H9 (cell line): Measurements from ENCODE around the gene FRRS1L. TPM values are rescaled to one million over a fixed set of nuclear protein-coding genes. Genes with fewer than 3 reads are reported as not detected.

Source experiments
- DNase-seq: peaks from one replicate; pipeline ENCODE4 v3.0.0-alpha.2; 2017
- H2AFZ ChIP-seq: one replicate; pipeline ENCODE4 v1.6.1; 2013; ENCODE audit warnings: mild to moderate bottlenecking, low read length, control low read depth, moderate library complexity
- H2AK5ac ChIP-seq: 2 replicates; pipeline ENCODE4 v1.6.1; 2013; ENCODE audit warnings: low read length, control low read depth, mixed read lengths; ENCODE audit not compliant: insufficient read length
- H2BK120ac ChIP-seq: one replicate; pipeline ENCODE4 v1.6.1; 2013; ENCODE audit warnings: low read depth, mild to moderate bottlenecking, low read length, control low read depth, inconsistent platforms; ENCODE audit not compliant: poor library complexity, severe bottlenecking
- H2BK12ac ChIP-seq: 2 replicates; pipeline ENCODE4 v1.6.1; 2013; ENCODE audit warnings: low read length, control low read depth, mixed read lengths, low read depth; ENCODE audit not compliant: insufficient read length
- H2BK15ac ChIP-seq: 2 replicates; pipeline ENCODE4 v1.6.1; 2013; ENCODE audit warnings: low read depth, low read length, control low read depth
- H2BK20ac ChIP-seq: one replicate; pipeline ENCODE4 v1.6.1; 2013; ENCODE audit warnings: low read depth, mild to moderate bottlenecking, low read length, control low read depth, inconsistent platforms; ENCODE audit not compliant: poor library complexity, severe bottlenecking
- H2BK5ac ChIP-seq: 2 replicates; pipeline ENCODE4 v1.6.1; 2013; ENCODE audit warnings: low read length, control low read depth, mixed read lengths; ENCODE audit not compliant: insufficient read length
- H3K14ac ChIP-seq: 2 replicates; pipeline ENCODE4 v1.6.1; 2013; ENCODE audit warnings: low read length, control low read depth; ENCODE audit not compliant: insufficient read depth
- H3K18ac ChIP-seq: 2 replicates; pipeline ENCODE4 v1.6.1; 2013; ENCODE audit warnings: low read depth, mild to moderate bottlenecking, mixed read lengths, low read length, control low read depth; ENCODE audit not compliant: insufficient read length
- H3K23ac ChIP-seq: 2 replicates; pipeline ENCODE4 v1.6.1; 2013; ENCODE audit warnings: low read length, control low read depth, mixed read lengths, low read depth; ENCODE audit not compliant: insufficient read length
- H3K23me2 ChIP-seq: 2 replicates; pipeline ENCODE4 v1.6.1; 2013; ENCODE audit warnings: low read depth, mild to moderate bottlenecking, mixed read lengths, low read length, control low read depth; ENCODE audit not compliant: insufficient read length, poor library complexity, severe bottlenecking
- H3K27ac ChIP-seq: 2 replicates; pipeline ENCODE4 v1.5.1; 2013; ENCODE audit warnings: low read length, control low read depth, mixed read lengths, low read depth; ENCODE audit not compliant: insufficient read length
- H3K27me3 ChIP-seq: 2 replicates; pipeline ENCODE4 v1.6.1; 2013; ENCODE audit warnings: low read length, control low read depth, inconsistent platforms; ENCODE audit not compliant: insufficient read depth
- H3K4ac ChIP-seq: 2 replicates; pipeline ENCODE4 v1.6.1; 2013; ENCODE audit warnings: low read depth, mild to moderate bottlenecking, control low read depth, inconsistent platforms, low read length, moderate library complexity
- H3K4me1 ChIP-seq: 2 replicates; pipeline ENCODE4 v1.6.1; 2013; ENCODE audit warnings: low read length, control low read depth, inconsistent platforms; ENCODE audit not compliant: insufficient read depth
- H3K4me2 ChIP-seq: 2 replicates; pipeline ENCODE4 v1.6.1; 2013; ENCODE audit warnings: low read length, control low read depth, mixed read lengths; ENCODE audit not compliant: insufficient read length, insufficient read depth
- H3K56ac ChIP-seq: 2 replicates; pipeline ENCODE4 v1.6.1; 2013; ENCODE audit warnings: low read depth, mild to moderate bottlenecking, mixed read lengths, low read length, control low read depth; ENCODE audit not compliant: insufficient read length
- H3K79me1 ChIP-seq: 2 replicates; pipeline ENCODE4 v1.6.1; 2013; ENCODE audit warnings: low read depth, mild to moderate bottlenecking, moderate library complexity, low read length, control low read depth, inconsistent platforms; ENCODE audit not compliant: insufficient read depth, poor library complexity, severe bottlenecking
- H3K79me2 ChIP-seq: 2 replicates; pipeline ENCODE4 v1.6.1; 2013; ENCODE audit warnings: low read length, control low read depth, inconsistent platforms; ENCODE audit not compliant: insufficient read depth
- H3K9ac ChIP-seq: 2 replicates; pipeline ENCODE4 v1.6.1; 2013; ENCODE audit warnings: low read length, control low read depth, mixed read lengths; ENCODE audit not compliant: insufficient read length; ENCODE audit errors: extremely low read depth
- H3K9me3 ChIP-seq: one replicate; pipeline ENCODE4 v1.6.1; 2013; ENCODE audit warnings: low read depth, low read length, inconsistent platforms; ENCODE audit not compliant: control insufficient read depth
- H3T11ph ChIP-seq: one replicate; pipeline ENCODE4 v1.6.1; 2013; ENCODE audit warnings: mild to moderate bottlenecking, low read length, control low read depth, inconsistent platforms
- H4K20me1 ChIP-seq: one replicate; pipeline ENCODE4 v1.6.1; 2013; ENCODE audit not compliant: control insufficient read depth, insufficient read length, insufficient read depth
- H4K5ac ChIP-seq: 2 replicates; pipeline ENCODE4 v1.6.1; 2013; ENCODE audit warnings: low read depth, mild to moderate bottlenecking, mixed read lengths, low read length, control low read depth; ENCODE audit not compliant: insufficient read length
- H4K8ac ChIP-seq: replicated peaks from 2 replicates; pipeline ENCODE4 v1.6.1; 2013; ENCODE audit warnings: low read length, control low read depth, mixed read lengths, low read depth; ENCODE audit not compliant: insufficient read length
- H4K91ac ChIP-seq: 2 replicates; pipeline ENCODE4 v1.6.1; 2013; ENCODE audit warnings: low read depth, mild to moderate bottlenecking, moderate library complexity, mixed read lengths, low read length, control low read depth; ENCODE audit not compliant: insufficient read length
- H3K27ac Mint-ChIP-seq, 3 experiments: 2 replicates in 2 of 3; 3 replicates in 1 of 3; pipeline ENCODE4 v1.8.0; 2020 to 2021; ENCODE audit warnings: mixed read lengths in 3 of 3, mild to moderate bottlenecking in 1 of 3, moderate library complexity in 1 of 3
- H3K27me3 Mint-ChIP-seq: 2 replicates; pipeline ENCODE4 v1.8.0; 2021; ENCODE audit warnings: low read depth, mild to moderate bottlenecking, moderate library complexity, mixed read lengths
- H3K36me3 Mint-ChIP-seq, 3 experiments: 2 replicates in 2 of 3; 3 replicates in 1 of 3; pipeline ENCODE4 v1.8.0; 2020 to 2021; ENCODE audit warnings: low read depth in 3 of 3, mixed read lengths in 3 of 3; ENCODE audit not compliant: insufficient read depth in 1 of 3
- H3K4me1 Mint-ChIP-seq, 2 experiments: 2 replicates each; pipeline ENCODE4 v1.8.0; 2020; ENCODE audit warnings: mixed read lengths in 2 of 2
- H3K4me3 Mint-ChIP-seq, 2 experiments: 2 replicates in 1 of 2; 3 replicates in 1 of 2; pipeline ENCODE4 v1.8.0; 2020 to 2021; ENCODE audit warnings: mild to moderate bottlenecking in 2 of 2, mixed read lengths in 2 of 2, moderate library complexity in 1 of 2
- H3K9me3 Mint-ChIP-seq, 2 experiments: 2 replicates in 1 of 2; 3 replicates in 1 of 2; pipeline ENCODE4 v1.8.0; 2020; ENCODE audit warnings: mild to moderate bottlenecking in 2 of 2, mixed read lengths in 2 of 2, moderate library complexity in 1 of 2
- CTCF ChIP-seq: fragments of 200-600 bp; sonication (generic); conservative IDR thresholded peaks from 3 replicates; pipeline ENCODE4 v1.8.0; 2021; ENCODE audit warnings: antibody characterized with exemption, mild to moderate bottlenecking
- WGBS: extraction: QIAGEN DNeasy Blood & Tissue Kit; methylation state at CpG from one replicate; pipeline ENCODE4 v1.1.7; 2013; ENCODE audit warnings: missing lambda C conversion rate, low lambda C conversion rate, mixed read lengths; ENCODE audit not compliant: insufficient read length; ENCODE audit errors: extremely low coverage; 5-methylcytosine and 5-hydroxymethylcytosine counted together
- total RNA-seq: library from RNA; stranded (reverse); gene quantifications from 2 replicates; pipeline ENCODE4 v1.2.1, GENCODE V29; 2021

FRRS1L gene
- total RNA-seq, 1 experiment from 2014 or later, result 3.3 TPM

- no peaks in the 10 kb centered on the region; the same call in 1 of the 2 replicates for H3K27me3 ChIP-seq
- no peak overlapping the region for H4K8ac ChIP-seq
- no peak overlapping the region for H3K27ac ChIP-seq
- no peaks in the 10 kb centered on the region for H4K20me1 ChIP-seq
- Mint-ChIP-seq H3K4me3 (peak overlapping the region; percentile 71 to 83), H3K9me3 (peaks cover 8 to 10% of the 10 kb centered on the region in 2 experiments; a peak in 4 of 5 replicates), H3K4me1 (peaks cover 9 to 18% of the 10 kb centered on the region in 2 experiments), H3K27me3 (peaks cover 55% of the 10 kb centered on the region), H3K27ac (no peak overlapping the region), H3K36me3 (peaks cover 0 to 15% (median 2%) of the 10 kb centered on the region in 3 experiments; a peak in 5 of 7 replicates)
- no peak overlapping the region for H4K5ac ChIP-seq
- H3K23me2 ChIP-seq, result no peaks in the 10 kb centered on the region
- H3K79me2 ChIP-seq, result no peaks in the 10 kb centered on the region
- H4K91ac ChIP-seq, result no peak overlapping the region
- H3K18ac ChIP-seq, result no peak overlapping the region
- H3K9ac ChIP-seq, result no peak overlapping the region
- DNase-seq, result no peak
- no peak overlapping the region for H2BK5ac ChIP-seq
- H2BK120ac ChIP-seq, result no peak overlapping the region
- H2AFZ ChIP-seq, result no peak overlapping the region
- TF ChIP-seq CTCF, result no peak
- H3K4me1 ChIP-seq, result no peaks in the 10 kb centered on the region
- no peak overlapping the region for H3K14ac ChIP-seq
- H3K23ac ChIP-seq, result no peak overlapping the region
- H2AK5ac ChIP-seq, result no peak overlapping the region
- H2BK12ac ChIP-seq, result no peak overlapping the region
- H2BK20ac ChIP-seq, result no peak overlapping the region
- peak overlapping the region; percentile 29 for H3K4me2 ChIP-seq
- no CpG with 5 or more reads among the region's 5 CpGs for WGBS
- H3K79me1 ChIP-seq, result no peaks in the 10 kb centered on the region
- no peak overlapping the region for H3T11ph ChIP-seq
- H2BK15ac ChIP-seq, result no peak overlapping the region
- H3K56ac ChIP-seq, result no peak overlapping the region
- H3K9me3 ChIP-seq, result no peaks in the 10 kb centered on the region
- H3K4ac ChIP-seq, result no peak overlapping the region
Measured at GRCh38 chr9:109167716-109168115, 667 bp upstream of the FRRS1L start.
